Gastrocnemius medialis (tissue), 4 donors: Measurements from ENCODE around the gene ZNF33B.

ENCODE experiments used
- POLR2A ChIP-seq, 2 donors: fragments of 450-650 bp; IDR thresholded peaks; one replicate each; pipeline ENCODE4 v1.6.1; 2017; ENCODE audit warnings: antibody characterized with exemption in 2 of 2, mild to moderate bottlenecking in 2 of 2, moderate library complexity in 2 of 2
- TF ChIP-seq, protein P1 (sequence below), 5 experiments: fragments of 450-650 bp in 3 of 5; fragments of 200-600 bp in 2 of 5; sonication (generic) in 2 of 5; IDR thresholded peaks in 4 of 5; conservative IDR thresholded peaks in 1 of 5; 1 replicate in 4 of 5; 2 replicates in 1 of 5; pipeline ENCODE4 v1.5.1; 2016 to 2019; ENCODE audit warnings: antibody characterized with exemption in 5 of 5, mild to moderate bottlenecking in 3 of 5, moderate library complexity in 3 of 5

DNA sequence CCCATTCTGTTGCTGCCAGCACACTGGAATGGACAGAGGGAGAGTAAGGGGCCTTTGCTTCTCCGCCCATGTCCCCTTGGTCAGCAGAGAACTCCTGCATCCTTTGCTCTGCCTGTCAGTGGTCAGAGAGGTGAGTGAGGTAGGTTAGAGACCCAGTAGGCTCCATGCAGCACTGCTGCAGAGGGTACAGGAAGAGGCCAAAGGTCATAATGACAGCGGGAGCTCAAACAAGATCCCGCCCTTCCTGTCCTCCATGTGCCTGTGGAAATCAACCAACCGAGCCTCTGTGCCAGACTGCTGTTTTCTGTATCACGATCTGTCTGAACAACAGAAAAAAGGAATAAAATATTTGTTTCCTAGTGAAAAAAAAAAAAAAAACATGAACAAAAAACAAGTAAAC is 81.4 kb downstream of the ZNF33B start:
- TF ChIP-seq, protein P1, sequence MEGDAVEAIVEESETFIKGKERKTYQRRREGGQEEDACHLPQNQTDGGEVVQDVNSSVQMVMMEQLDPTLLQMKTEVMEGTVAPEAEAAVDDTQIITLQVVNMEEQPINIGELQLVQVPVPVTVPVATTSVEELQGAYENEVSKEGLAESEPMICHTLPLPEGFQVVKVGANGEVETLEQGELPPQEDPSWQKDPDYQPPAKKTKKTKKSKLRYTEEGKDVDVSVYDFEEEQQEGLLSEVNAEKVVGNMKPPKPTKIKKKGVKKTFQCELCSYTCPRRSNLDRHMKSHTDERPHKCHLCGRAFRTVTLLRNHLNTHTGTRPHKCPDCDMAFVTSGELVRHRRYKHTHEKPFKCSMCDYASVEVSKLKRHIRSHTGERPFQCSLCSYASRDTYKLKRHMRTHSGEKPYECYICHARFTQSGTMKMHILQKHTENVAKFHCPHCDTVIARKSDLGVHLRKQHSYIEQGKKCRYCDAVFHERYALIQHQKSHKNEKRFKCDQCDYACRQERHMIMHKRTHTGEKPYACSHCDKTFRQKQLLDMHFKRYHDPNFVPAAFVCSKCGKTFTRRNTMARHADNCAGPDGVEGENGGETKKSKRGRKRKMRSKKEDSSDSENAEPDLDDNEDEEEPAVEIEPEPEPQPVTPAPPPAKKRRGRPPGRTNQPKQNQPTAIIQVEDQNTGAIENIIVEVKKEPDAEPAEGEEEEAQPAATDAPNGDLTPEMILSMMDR (IDR thresholded peaks at IDR 0.05 in 4 of 5, conservative IDR thresholded peaks at IDR 0.05 in 1 of 5), result no peak
- TF ChIP-seq POLR2A (IDR thresholded peaks at IDR 0.05), result no peak
